Esophagus (tissue), 2 donors: ENCODE data around the gene ZNF641. TPM values are rescaled to one million over a fixed set of nuclear protein-coding genes. Genes with fewer than 3 reads are reported as not detected.

Experiments used
- H3K27ac ChIP-seq, 2 donors: one replicate each; pipeline ENCODE4 v1.5.1; 2013; ENCODE audit warnings: low read depth in 2 of 2, mild to moderate bottlenecking in 2 of 2, inconsistent platforms in 1 of 2, low read length in 1 of 2, moderate library complexity in 1 of 2
- H3K27me3 ChIP-seq, 2 donors: one replicate each; pipeline ENCODE4 v1.6.1; 2013; ENCODE audit warnings: low read length in 2 of 2, control low read depth in 1 of 2, mild to moderate bottlenecking in 1 of 2; ENCODE audit not compliant: insufficient read depth in 2 of 2, control insufficient read depth in 1 of 2
- H3K36me3 ChIP-seq, 2 donors: one replicate each; pipeline ENCODE4 v1.6.1; 2013; ENCODE audit warnings: low read length in 1 of 2; ENCODE audit not compliant: control insufficient read depth in 2 of 2, insufficient read depth in 2 of 2
- H3K4me1 ChIP-seq, 2 donors: one replicate each; pipeline ENCODE4 v1.6.1; 2013; ENCODE audit warnings: low read length in 1 of 2; ENCODE audit not compliant: control insufficient read depth in 2 of 2, insufficient read depth in 2 of 2
- H3K4me3 ChIP-seq, 2 donors: one replicate each; pipeline ENCODE4 v1.5.1; 2013; ENCODE audit warnings: low read length in 2 of 2, mild to moderate bottlenecking in 2 of 2, low read depth in 1 of 2, moderate library complexity in 1 of 2
- H3K9me3 ChIP-seq, 2 donors: one replicate each; pipeline ENCODE4 v1.6.1; 2013; ENCODE audit warnings: mild to moderate bottlenecking in 2 of 2, low read depth in 1 of 2, low read length in 1 of 2, moderate library complexity in 1 of 2; ENCODE audit not compliant: control insufficient read depth in 2 of 2, insufficient read depth in 1 of 2
- WGBS, 2 donors: extraction: QIAGEN DNeasy Blood & Tissue Kit; methylation state at CpG; one replicate each; pipeline ENCODE4 v1.1.7; 2013; 5-methylcytosine and 5-hydroxymethylcytosine counted together
- polyA plus RNA-seq, 2 donors: library from polyadenylated mRNA; stranded (reverse); fragments of 200-250 nt; gene quantifications; one replicate each; pipeline ENCODE4 v1.2.3, GENCODE V29; 2013
- donor health status: healthy with polysubstance abuse.
- donor health status: Bipolar disorder and iron deficiency.

The ZNF641 gene
- polyA plus RNA-seq, 2 donors: 3.0 to 3.4 TPM

GRCh38 chr12:48302161-48302911, 48.4 kb downstream of the ZNF641 start:
- Histone ChIP-seq H3K27me3 (no peaks in the 10 kb centered on the region), H3K4me3 (no peak overlapping the region), H3K36me3 (no peaks in the 10 kb centered on the region), H3K27ac (no peak overlapping the region), H3K4me1 (no peaks in the 10 kb centered on the region), H3K9me3 (no peaks in the 10 kb centered on the region)
- WGBS, 2 donors: 81 to 82% methylated on average over 2 of the region's 2 CpGs

- WGBS, 2 donors: 87 to 89% methylated on average over 1 of the region's 1 CpG
- Histone ChIP-seq H3K27ac (no peak overlapping the region), H3K4me1 (no peaks in the 10 kb centered on the region), H3K36me3 (no peaks in the 10 kb centered on the region), H3K9me3 (no peaks in the 10 kb centered on the region), H3K27me3 (no peaks in the 10 kb centered on the region), H3K4me3 (no peak overlapping the region)
Measured at GRCh38 chr12:48300774-48301173, 49.9 kb downstream of the ZNF641 start.

GRCh38 chr12:48296586-48297282, 54.0 kb downstream of the ZNF641 start:
- Histone ChIP-seq H3K9me3 (no peaks in the 10 kb centered on the region), H3K27ac (peak overlapping the region in 1 of 2 donors; percentile 8), H3K4me1 (no peaks in the 10 kb centered on the region), H3K27me3 (no peaks in the 10 kb centered on the region), H3K36me3 (no peaks in the 10 kb centered on the region), H3K4me3 (peak overlapping the region; percentile 48 to 56)
- WGBS, 2 donors: 8 to 9% methylated on average over 30 of the region's 30 CpGs

GRCh38 chr12:48292040-48292439, 58.7 kb downstream of the ZNF641 start:
- WGBS, 2 donors: 56 to 58% methylated on average over 2 of the region's 2 CpGs

GRCh38 chr12:48291511-48291910, 59.2 kb downstream of the ZNF641 start:
- Histone ChIP-seq H3K4me3 (no peak overlapping the region), H3K36me3 (no peaks in the 10 kb centered on the region), H3K27ac (no peak overlapping the region), H3K9me3 (no peaks in the 10 kb centered on the region), H3K27me3 (no peaks in the 10 kb centered on the region), H3K4me1 (no peaks in the 10 kb centered on the region)
- 68 to 76% methylated on average over 2 of the region's 2 CpGs for WGBS, 2 donors

More at GRCh38 chr12:48292040-48292439, 58.7 kb downstream of the ZNF641 start:
- Histone ChIP-seq H3K27me3 (no peaks in the 10 kb centered on the region), H3K4me1 (no peaks in the 10 kb centered on the region), H3K9me3 (no peaks in the 10 kb centered on the region), H3K27ac (no peak overlapping the region), H3K4me3 (no peak overlapping the region), H3K36me3 (no peaks in the 10 kb centered on the region)

- H3K36me3 ChIP-seq: no peaks in the 10 kb centered on the region
- H3K27ac ChIP-seq: no peak overlapping the region
- no peaks in the 10 kb centered on the region for H3K27me3 ChIP-seq
- 48 to 52% methylated on average over 6 of the region's 6 CpGs for whole genome bisulfite sequencing, 2 donors
- H3K4me1 ChIP-seq: no peaks in the 10 kb centered on the region
- H3K4me3 ChIP-seq: no peak overlapping the region
- H3K9me3 ChIP-seq: no peaks in the 10 kb centered on the region
Measured at GRCh38 chr12:48288387-48289268, 62.1 kb downstream of the ZNF641 start.

Other genes with a start within 250 kb of the ZNF641 start
- 1 to 10 TPM; 2.7 to 3.9 TPM for gene SENP1, start 244.8 kb downstream of the ZNF641 start, polyA plus RNA-seq
- 10 to 100 TPM; 15.4 to 21.6 TPM for gene PFKM, start 231.6 kb downstream of the ZNF641 start, polyA plus RNA-seq
- 10 to 100 TPM in 1 of 2 donors, 1 to 10 TPM in 1; 9.9 to 16.4 TPM for gene ASB8, start 193.4 kb downstream of the ZNF641 start, polyA plus RNA-seq
- under 1 TPM; 0.28 to 0.80 TPM for gene CCDC184, start 167.3 kb downstream of the ZNF641 start, polyA plus RNA-seq
- not detected for gene OR10AD1, start 147.6 kb downstream of the ZNF641 start, polyA plus RNA-seq
- not detected for gene ANP32D, start 121.6 kb upstream of the ZNF641 start, polyA plus RNA-seq
- 1 to 10 TPM; 4.4 to 5.8 TPM for gene C12orf54, start 131.6 kb upstream of the ZNF641 start, polyA plus RNA-seq
- not detected for gene OR8S1, start 174.7 kb upstream of the ZNF641 start, polyA plus RNA-seq
- gene LALBA, start 219.1 kb upstream of the ZNF641 start, polyA plus RNA-seq: not detected